ENCODE data around the gene FSCN2.

FSCN2 gene

GRCh38 chr17:81491181-81491581, 37.0 kb upstream of the FSCN2 start:
- DNase-seq = no peak

- no peak for DNase-seq
Measured at GRCh38 chr17:81491761-81492160, 36.4 kb upstream of the FSCN2 start.

GRCh38 chr17:81492202-81492601, 36.0 kb upstream of the FSCN2 start:
- no peak for DNase-seq

DNA sequence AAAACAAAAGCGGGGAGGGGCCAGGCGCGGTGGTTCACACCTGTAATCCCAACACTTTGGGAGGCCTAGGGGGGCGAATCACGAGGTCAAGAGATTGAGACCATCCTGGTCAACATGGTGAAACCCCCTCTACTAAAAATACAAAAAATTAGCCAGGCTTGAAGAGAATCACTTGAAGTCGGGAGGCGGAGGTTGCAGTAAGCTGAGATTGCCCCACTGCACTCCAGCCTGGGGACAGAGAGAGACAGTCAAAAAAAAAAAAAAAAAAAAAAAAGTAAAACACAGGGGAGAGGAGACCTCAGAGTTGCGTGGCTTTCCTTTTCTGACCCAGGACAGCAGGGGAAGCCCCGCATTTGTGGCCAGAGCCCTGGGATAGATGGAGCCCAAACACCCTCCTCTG, 35.5 kb upstream of the FSCN2 start:
- no peak for DNase-seq

- DNase-seq = no peak
Measured at GRCh38 chr17:81493198-81494038, 34.8 kb upstream of the FSCN2 start.

GRCh38 chr17:81494626-81495377, 33.4 kb upstream of the FSCN2 start:
- DNase-seq = peak; percentile 47

DNA sequence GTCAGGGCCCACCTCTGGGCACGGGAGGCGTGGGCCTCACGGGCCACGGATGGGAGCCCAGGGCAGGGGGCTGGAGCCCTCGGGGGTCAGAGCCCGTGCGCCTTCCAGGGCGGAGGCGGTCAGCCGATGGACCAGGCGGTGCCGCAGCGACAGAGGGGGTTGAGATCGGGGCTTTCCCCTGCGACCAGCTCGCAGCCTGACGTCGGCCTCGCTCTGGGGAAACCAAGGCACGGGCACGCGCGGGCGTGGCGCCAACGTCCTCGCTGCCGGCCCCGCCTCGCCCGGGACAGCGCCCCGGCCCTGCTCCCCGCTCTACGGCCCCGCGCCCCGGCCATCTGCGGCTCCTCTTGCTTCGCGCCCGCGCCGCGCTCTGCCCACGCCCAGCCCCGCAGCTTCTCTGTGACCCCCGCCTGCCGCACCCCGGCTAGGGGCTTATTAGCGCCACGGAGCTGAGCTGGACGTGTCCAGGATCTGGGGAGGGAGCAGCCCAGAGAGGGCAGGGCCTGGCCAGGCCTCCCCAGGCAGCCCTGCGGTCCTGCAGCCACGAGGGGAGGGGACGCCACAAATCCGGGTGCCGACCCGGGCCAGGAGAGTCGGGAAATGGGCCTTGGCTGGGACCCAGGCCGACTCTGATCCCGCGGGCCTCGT, 29.1 kb upstream of the FSCN2 start:
- DNase-seq = no peak

DNA sequence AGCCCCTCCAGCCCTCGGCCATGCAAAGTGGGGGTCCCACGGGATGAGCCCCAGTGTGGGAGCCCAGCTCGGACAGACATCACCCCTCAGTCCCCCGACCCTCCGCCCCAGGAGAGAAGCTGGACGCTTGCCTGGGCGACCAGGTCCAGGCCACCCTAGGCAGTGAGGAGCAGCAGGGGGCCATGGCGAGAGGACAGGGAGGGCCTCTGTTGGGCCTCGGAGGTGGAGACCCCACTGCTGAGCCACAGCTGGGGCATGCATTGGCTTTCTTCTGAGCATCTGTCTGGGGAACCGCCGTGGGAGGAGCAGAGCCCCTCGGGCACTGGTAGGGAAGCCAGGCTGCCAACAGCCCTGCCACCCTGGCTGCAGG, 28.6 kb upstream of the FSCN2 start:
- no peak for DNase-seq

GRCh38 chr17:81500047-81500446, 28.1 kb upstream of the FSCN2 start:
- no peak for DNase-seq

- DNase-seq = no peak
Measured at GRCh38 chr17:81502471-81503017, 25.6 kb upstream of the FSCN2 start.

- no peak for DNase-seq
Measured at GRCh38 chr17:81503619-81504018, 24.6 kb upstream of the FSCN2 start.

- DNase-seq = no peak
Measured at GRCh38 chr17:81508639-81509206, 19.5 kb upstream of the FSCN2 start.

DNA sequence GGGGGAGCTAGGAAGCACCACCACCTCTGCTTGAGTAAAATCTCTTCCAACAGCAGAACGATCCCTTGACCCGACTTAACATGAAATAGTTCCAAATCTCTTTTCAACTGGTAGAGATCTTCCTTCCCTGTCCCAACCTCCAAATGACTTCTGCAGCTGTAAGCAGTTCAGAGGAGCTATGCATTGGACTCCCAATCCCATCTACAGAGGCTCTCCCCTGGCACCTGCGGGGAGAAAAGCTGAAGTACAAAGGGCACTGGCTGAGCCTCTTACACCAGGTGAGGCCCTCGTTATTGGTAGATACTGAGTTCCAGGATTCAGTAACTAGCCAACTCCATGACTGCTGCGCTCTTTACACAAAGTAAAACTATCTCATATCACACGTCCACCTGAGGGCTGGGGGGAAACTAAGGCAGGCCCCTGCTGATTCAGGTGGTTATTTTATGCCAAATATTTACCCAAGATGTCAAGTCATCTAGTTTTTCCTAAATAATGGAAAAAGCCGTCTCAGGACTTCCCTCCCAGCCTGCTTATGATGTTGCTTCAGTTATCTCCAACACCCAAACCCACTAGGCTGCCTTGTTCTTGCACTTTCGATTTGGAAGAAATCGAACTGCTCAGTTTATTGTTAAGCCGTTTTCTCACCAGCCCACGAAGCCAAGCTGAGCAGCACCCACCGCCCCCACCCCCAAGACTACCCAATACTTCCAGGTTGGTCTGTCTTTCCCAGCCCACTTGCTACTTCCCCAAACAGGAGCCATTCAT, 18.8 kb upstream of the FSCN2 start:
- no peak for DNase-seq

DNA sequence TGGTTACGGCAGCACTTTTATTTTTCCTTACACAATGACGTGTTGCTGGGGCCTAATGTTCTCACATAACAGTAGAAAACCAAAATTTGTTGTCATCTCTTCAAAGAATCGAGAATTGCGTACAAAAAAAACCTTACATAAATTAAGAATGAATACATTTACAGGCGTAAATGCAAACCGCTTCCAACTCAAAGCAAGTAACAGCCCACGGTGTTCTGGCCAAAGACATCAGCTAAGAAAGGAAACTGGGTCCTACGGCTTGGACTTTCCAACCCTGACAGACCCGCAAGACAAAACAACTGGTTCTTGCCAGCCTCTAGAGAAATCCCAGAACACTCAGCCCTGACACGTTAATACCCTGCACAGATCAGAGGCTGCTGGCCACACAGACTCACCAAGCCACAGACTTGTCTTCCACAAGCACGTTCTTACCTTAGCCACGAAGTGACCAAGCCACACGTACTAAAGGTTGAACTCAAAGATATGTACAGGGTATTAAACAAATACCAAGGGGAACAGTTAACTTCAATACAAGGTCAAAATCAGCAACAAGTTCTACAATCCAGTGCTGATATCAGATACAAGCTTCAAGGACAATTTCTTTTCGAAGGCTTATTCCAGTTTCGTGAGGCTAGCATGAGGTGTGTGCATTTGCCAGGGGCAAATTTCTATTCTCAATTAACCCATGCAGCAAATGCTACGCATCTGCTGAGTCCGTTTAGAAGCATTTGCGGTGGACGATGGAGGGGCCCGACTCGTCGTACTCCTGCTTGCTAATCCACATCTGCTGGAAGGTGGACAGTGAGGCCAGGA, 18.0 kb upstream of the FSCN2 start:
- no peak for DNase-seq

DNA sequence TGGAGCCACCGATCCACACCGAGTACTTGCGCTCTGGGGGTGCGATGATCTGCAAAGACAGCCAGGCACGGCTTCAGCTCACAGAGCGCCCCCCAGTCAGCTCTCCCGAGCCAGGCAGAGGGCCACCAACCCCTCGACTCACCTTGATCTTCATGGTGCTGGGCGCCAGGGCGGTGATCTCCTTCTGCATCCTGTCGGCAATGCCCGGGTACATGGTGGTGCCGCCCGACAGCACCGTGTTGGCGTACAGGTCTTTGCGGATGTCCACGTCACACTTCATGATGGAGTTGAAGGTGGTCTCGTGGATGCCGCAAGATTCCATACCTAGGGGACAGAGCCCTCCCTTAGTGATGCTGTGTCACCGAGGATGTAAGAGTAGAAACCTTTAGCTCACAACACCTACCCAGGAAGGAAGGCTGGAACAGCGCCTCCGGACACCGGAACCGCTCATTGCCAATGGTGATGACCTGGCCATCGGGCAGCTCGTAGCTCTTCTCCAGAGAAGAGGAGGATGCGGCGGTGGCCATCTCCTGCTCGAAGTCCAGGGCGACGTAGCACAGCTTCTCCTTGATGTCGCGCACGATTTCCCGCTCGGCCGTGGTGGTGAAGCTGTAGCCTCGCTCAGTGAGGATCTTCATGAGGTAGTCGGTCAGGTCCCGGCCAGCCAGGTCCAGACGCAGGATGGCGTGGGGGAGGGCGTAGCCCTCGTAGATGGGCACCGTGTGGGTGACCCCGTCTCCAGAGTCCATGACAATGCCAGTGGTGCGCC, 17.2 kb upstream of the FSCN2 start:
- no peak for DNase-seq

DNA sequence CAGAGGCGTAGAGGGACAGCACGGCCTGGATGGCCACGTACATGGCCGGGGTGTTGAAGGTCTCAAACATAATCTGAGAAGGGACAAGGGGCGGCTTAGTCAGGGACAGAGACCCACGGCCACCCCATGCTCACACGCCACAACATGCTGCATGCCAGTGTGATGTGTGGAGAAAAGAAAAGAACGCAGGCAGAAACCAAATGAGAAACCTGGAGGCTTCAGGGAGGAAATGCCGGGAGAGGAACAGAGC, 16.7 kb upstream of the FSCN2 start:
- no peak for DNase-seq

GRCh38 chr17:81511804-81512561, 16.2 kb upstream of the FSCN2 start:
- no peak for DNase-seq

GRCh38 chr17:81512562-81513371, 15.4 kb upstream of the FSCN2 start, which contains the start of gene ACTG1:
TSS of gene ACTG1 (minus strand) at chr17:81512799. CDS start at chr17:81512354, 445 bp downstream.
- peak; percentile 54 for DNase-seq

- peak; percentile 31 for DNase-seq
Measured at GRCh38 chr17:81513372-81513752, 14.8 kb upstream of the FSCN2 start.
